ENCODE measurements around the gene USP48.

DNA sequence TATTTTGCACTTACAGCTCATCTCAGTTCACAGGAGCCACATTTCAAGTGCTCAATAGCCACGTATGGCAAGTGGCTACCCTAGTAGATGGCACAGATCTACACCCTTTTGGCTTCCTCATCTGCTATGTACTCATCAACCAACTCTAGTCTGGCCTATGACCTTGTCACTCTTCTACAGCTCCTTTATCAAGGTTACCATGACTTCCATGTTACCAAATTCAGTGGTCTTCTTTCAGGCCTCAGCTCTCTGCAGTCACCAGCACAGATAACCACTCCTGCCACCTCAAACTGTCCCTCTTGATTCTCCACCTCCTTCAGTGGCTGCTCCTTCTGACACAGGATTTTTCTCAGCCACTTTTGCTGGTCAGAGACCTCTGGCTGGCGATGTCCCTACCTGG lies 11.7 kb upstream of the USP48 start:
- TF ChIP-seq, protein P1, sequence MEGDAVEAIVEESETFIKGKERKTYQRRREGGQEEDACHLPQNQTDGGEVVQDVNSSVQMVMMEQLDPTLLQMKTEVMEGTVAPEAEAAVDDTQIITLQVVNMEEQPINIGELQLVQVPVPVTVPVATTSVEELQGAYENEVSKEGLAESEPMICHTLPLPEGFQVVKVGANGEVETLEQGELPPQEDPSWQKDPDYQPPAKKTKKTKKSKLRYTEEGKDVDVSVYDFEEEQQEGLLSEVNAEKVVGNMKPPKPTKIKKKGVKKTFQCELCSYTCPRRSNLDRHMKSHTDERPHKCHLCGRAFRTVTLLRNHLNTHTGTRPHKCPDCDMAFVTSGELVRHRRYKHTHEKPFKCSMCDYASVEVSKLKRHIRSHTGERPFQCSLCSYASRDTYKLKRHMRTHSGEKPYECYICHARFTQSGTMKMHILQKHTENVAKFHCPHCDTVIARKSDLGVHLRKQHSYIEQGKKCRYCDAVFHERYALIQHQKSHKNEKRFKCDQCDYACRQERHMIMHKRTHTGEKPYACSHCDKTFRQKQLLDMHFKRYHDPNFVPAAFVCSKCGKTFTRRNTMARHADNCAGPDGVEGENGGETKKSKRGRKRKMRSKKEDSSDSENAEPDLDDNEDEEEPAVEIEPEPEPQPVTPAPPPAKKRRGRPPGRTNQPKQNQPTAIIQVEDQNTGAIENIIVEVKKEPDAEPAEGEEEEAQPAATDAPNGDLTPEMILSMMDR (IDR thresholded peaks at IDR 0.05): no peak
- TF ChIP-seq POLR2A (IDR thresholded peaks at IDR 0.05) (no peak), POLR2AphosphoS5 (IDR thresholded peaks at IDR 0.05) (no peak), EP300 (IDR thresholded peaks at IDR 0.05) (no peak)
